Posterior cingulate gyrus (tissue), 11 donors: ENCODE results near the gene ARHGEF37.
A peak's percentile ranks its signal among the peaks of the same experiment; 100 is the strongest.
"Not testable (repeated sequence)": the region's sequence is repeated elsewhere in the genome, so short reads cannot be mapped to it uniquely, and the experiment has no call there.

Experiments used
- DNase-seq, 10 donors: peaks; one replicate each; pipeline versions ENCODE4 v3.0.0 to v3.0.0-alpha.2; 2020 to 2021; ENCODE audit warnings: mixed read lengths in 3 of 10
- intact Hi-C: fragments of 100-400 bp; cut with DNase I; formaldehyde crosslinking; loops from one replicate; pipeline ENCODE4 v1.15.1; 2023

ARHGEF37 gene

DNA sequence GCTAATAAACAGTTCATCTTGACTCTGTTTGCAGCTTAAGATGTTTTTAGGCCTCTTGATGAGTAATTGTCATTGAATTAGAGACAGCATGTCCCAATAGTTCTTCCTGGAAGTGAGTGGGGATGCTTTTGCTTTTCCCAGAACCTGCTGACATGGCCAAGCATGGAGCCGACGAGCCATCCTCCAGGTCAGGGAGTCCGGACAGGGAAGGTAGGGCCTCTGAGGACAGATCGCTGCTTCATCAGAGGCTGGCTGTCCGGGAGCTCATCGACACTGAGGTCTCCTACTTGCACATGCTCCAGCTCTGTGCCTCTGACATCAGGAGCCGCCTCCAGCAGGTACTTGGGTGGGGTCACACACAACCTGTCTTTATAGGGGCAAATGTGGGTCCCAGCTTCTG, 16.3 kb downstream of the ARHGEF37 start:
- intact Hi-C loops, result no loop called here
- DNase-seq, result peak in 1 of 10 donors; percentile 61

GRCh38 chr5:149598234-149598633, 16.9 kb downstream of the ARHGEF37 start:
- DNase-seq, intact Hi-C loops: not testable (repeated sequence)

DNA sequence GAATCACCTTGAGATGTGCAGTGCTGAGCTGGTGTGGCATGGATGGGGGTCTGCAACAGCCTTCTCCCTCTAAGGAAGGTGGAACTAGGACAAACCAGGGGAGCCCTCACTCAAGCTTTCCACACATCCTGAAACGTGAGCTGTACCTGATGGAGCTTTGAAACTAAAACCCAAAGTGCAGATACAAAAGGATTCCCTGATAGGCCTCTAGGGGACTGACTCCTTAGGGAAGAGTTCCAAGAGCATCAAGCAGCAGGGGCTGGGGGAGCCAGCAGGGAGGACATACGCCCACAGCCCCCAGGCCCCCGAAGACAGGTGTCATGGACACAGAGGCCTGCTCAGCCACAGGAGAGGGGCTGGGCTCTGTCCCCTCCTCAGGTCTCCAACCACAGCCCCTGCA, 17.7 kb downstream of the ARHGEF37 start:
- DNase-seq, result peak in 1 of 10 donors; percentile 74
- intact Hi-C loops, result no loop called here

- no peak for DNase-seq
- intact Hi-C loops, result no loop called here
Observed at GRCh38 chr5:149599375-149599774, 18.1 kb downstream of the ARHGEF37 start.

DNA sequence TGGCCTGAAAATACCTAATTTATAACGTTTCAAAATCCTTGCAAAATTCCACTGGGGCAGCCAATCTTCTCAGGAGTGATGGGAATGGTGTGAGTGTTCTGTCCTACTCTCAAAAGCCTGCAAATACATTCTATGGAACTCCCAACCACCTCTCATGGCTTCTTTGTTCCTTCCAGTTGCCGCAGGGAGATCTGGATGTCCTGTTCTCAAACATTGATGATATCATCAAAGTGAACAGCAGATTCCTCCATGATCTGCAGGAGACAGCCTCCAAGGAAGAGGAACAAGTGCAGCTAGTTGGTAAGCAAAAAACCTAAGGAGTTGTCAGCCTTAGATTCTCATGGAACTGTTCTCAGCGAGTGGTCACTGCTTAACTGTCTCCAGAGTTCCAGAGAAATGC, 19.6 kb downstream of the ARHGEF37 start:
- no peak for DNase-seq
- intact Hi-C loops, result no loop called here

GRCh38 chr5:149603210-149603609, 21.9 kb downstream of the ARHGEF37 start:
- DNase-seq, result no peak
- intact Hi-C loops, result no loop called here

- intact Hi-C loops, result no loop called here
- no peak for DNase-seq
Observed at GRCh38 chr5:149603920-149604319, 22.6 kb downstream of the ARHGEF37 start.

DNA sequence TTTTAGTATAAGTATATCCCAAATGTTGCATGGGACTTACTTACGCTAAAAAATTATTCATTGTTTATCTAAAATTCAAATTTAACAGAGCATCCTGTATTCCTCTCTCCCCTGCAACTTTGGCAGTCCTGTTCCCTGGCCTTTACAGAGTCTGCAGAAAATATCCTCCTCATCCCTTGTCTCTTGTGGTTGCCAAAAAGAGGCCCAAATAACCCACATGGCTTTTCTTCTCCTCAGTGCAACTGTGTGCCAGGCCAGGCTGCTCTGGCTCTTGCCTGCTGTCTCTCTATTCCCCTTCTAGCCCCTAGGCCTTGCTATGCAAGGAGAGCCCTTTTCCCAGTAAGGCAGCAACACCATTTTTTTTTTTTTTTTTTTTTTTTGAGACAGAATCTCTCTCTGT, 23.0 kb downstream of the ARHGEF37 start:
- no peak for DNase-seq
- intact Hi-C loops, result no loop called here

DNA sequence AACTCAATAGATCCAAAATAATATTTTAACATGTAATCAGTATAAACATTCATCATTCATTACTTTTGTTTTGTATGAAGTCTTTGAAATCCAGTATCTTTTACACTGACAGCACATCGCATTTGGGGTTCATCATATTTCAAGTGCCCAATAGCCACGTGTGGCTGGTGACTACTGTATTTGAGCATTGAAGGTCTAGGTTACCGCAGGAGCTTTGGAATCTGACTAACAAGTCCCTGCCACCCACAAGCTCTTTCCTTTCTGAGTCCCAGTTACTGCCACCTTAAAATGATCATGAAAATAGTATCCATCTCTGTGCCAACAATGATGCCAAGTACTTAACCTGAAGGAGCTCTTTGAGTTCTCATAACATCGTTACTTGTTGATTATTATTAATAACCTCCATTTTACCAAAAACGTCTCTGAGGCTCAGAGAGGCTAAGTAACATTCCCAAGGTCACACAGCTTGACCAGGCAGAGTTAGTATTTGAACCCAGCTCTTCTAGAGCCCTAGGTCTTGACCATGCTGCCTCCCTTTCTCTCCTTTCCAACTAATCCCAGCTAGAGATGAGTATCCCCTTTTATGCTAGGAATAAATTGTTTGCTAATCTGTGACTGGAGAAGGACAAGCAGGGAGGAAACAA, 24.2 kb downstream of the ARHGEF37 start:
- intact Hi-C loops, result no loop called here
- no peak for DNase-seq

DNA sequence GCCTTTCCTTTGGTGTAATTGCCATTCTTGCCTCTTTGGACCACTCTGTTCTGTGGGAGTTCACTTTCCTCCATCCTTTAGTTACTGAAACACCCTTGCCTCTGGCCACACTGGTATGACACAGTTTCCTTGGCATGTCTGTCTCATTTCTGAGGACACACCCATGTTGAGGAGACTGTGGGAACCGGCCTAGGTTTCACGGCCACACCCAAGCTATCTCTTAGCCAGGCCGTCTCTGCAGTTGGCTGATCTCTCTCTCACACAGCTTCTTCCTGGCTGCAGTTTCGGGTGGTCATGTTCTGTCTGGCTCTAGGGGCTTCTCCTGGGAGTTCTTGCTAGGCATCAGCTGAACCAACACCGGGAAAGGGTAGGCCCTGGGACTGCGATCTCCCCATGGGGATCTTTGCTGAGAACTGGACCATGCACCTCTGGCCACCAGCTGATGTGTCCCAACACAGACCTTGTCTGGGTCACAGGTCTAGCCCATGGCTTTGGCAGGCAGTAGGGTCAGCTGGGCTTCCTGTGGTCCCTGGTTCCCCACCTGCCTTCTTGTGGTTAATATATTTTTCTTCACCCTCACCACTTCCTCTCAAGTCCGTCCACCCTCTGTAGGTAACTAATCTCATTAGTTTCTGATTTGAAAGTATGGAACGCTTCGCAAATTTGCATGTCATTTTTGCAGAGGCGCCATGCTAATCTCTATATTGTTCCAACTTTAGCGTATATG, 24.9 kb downstream of the ARHGEF37 start:
- intact Hi-C loops, result no loop called here
- DNase-seq, result no peak

GRCh38 chr5:149608936-149609545, 27.7 kb downstream of the ARHGEF37 start:
- intact Hi-C loops, result no loop called here
- no peak for DNase-seq

- intact Hi-C loops, result no loop called here
- no peak for DNase-seq
Observed at GRCh38 chr5:149609640-149610219, 28.4 kb downstream of the ARHGEF37 start.

GRCh38 chr5:149610589-149611255, 29.4 kb downstream of the ARHGEF37 start:
- intact Hi-C loops, result no loop called here
- no peak for DNase-seq

GRCh38 chr5:149611326-149611725, 30.0 kb downstream of the ARHGEF37 start:
- no peak for DNase-seq
- intact Hi-C loops, result no loop called here

- no peak for DNase-seq
- intact Hi-C loops, result no loop called here
Observed at GRCh38 chr5:149614034-149614907, 33.0 kb downstream of the ARHGEF37 start.

DNA sequence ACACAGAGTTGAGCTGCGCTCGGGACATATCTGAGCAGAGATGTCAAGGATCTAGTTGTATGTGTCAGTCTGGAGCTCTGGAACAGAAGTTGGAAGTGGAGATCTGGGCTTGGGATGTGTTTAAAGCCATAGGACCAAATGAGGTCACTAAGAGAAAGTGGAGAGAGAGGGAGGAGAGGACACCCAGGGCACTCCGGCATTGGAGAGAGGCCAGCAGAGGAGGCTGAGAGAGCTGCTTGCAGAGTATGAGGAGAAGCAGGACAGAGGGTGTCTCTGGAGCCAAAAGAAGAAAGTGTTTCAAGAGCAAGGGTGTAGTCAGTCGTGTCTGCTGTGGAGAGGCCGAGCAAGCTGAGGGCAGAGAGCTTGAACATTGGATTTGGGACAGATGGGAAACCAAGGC, 34.7 kb downstream of the ARHGEF37 start:
- DNase-seq, result no peak

GRCh38 chr5:149616727-149617285, 35.5 kb downstream of the ARHGEF37 start:
- intact Hi-C loops, result no loop called here
- DNase-seq, result no peak

More for the DNA sequence above, 34.7 kb downstream of the ARHGEF37 start:
- intact Hi-C loops, result no loop called here

DNA sequence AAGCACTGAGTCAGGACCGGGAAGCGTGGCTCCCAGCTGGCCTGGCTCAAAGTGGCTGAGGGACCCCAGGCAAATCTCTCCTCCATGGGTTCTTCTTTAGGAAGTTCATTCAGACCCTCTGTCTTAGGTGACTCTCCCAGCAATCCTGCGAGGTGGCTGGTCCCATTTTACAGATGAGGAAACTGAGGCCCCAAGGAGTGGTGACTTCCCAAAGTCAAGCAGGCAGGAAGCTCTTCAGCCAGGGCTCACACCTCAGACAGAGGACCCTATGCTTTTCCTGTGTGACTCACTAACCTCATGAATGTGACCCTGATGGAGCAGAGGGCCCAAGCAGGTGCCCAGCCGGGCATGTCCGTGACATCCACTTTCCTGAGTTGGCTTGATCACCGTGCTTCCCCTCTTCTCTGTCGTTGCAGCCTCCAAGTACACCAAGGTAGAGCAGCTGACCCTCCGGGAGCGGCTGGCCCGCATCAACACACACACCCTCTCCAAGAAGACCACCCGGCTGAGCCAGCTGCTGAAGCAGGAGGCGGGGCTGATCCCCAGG, 36.5 kb downstream of the ARHGEF37 start:
- intact Hi-C loops, result loop anchor here (2.0 kb wide), 1 partner anchor 175 kb away; no protein-coding TSS in a partner anchor
- DNase-seq, result no peak

DNA sequence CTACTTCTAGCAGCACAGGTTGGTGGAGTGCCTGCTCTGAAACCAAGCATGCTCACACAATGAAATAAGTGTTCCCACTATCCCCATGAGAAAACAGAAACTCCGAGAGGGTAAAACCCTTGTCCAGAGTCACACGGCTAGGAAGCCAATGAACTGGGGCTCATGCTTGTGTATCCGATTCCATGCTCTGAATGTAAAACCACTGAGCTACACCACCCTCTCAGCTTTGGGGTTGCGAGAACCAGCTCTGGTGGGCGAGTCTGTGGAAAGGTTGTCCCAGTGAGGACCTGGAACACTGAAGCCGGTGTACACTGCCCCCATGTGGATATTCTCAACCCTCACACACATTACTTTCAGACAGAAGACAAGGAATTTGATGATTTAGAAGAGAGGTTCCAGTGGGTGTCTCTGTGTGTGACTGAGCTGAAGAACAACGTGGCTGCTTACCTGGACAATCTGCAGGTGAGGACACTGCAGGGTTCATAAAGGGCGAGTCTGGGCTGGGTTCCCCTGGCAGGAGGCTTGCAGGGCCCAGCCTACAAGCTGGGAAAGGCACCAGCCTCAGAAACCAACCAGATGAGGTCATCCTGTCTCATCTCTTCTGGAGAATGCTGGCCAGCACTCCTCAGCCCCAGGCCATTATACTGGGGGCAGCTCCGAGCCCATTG, 37.4 kb downstream of the ARHGEF37 start:
- intact Hi-C loops, result loop anchor here (2.0 kb wide), 1 partner anchor 176 kb away; no protein-coding TSS in a partner anchor
- DNase-seq, result peak in 6 of 10 donors; percentile 31 to 91 (median 49)
